ENCODE measurements around the gene TAPT1. TPM values are rescaled to one million over a fixed set of nuclear protein-coding genes. Genes with fewer than 3 reads are reported as not detected.

Gene TAPT1
- total and polyA plus RNA-seq, 2 experiments from 2014 or later = 3.6 to 9.9 TPM

DNA sequence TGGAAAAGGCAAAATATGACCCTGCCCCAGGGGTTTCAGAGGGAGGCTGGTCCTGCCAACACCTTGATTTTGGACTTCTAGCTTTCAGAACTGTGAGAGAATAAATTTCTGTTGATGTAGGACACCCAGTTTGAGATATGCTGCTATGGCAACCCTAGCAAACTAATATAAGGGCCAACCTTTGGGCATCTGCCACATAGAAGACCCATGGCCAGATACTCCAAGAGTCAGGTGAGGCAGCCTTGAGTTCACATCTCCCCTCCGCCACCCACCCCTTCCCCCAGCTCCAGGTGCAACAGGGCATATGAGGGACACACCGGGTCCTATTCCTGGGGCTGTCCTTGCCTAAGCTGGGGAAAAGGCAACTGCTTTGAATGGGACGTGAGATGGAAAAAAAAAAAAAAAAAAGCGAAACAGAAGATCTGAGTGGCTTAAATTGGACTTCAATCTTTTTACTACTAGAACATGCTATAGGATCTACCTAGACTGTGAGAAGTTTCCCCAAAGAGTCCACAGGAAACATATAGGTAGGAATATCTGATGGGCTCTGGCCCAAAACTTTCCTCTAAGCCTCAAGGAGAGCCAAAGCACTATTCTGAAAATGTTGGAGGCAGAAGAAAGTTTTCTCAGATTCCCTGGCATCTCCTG lies 85.9 kb downstream of the TAPT1 start:
- TF ChIP-seq ZNF331 (CRISPR knock-in tag; IDR thresholded peaks at IDR 0.05; ENCODE audit: low read depth) (no peak), CREB1 (CRISPR knock-in tag; IDR thresholded peaks at IDR 0.05; ENCODE audit: low read depth) (no peak), REST (IDR thresholded peaks at IDR 0.05; ENCODE audit: unreplicated experiment) (no peak), POLR2AphosphoS5 (IDR thresholded peaks at IDR 0.05; ENCODE audit: low read depth) (no peak), ETS1 (IDR thresholded peaks at IDR 0.05) (no peak), ZNF114 (CRISPR knock-in tag; IDR thresholded peaks at IDR 0.05) (no peak), CTCF (conservative IDR thresholded peaks at IDR 0.05; ENCODE audit: low read depth in 2 of 2) (no peak), JUNB (IDR thresholded peaks at IDR 0.05; ENCODE audit: unreplicated experiment) (no peak), STAT1 (IDR thresholded peaks at IDR 0.05; ENCODE audit: unreplicated experiment) (no peak)
- H3K36me3 Mint-ChIP-seq (ENCODE audit: low read depth) = peaks cover 8% of the 10 kb centered on the region; the same call in 2 of the 3 replicates
- H3K4me1 Mint-ChIP-seq = no peaks in the 10 kb centered on the region
- H3K79me2 ChIP-seq (replicated peaks; ENCODE audit: insufficient read depth) = no peaks in the 10 kb centered on the region
- no peak overlapping the region for H2AFZ ChIP-seq
- no peak overlapping the region for H3K4me3 Mint-ChIP-seq
- H3K27ac ChIP-seq (ENCODE audit: low read depth) = no peak overlapping the region
- no peaks in the 10 kb centered on the region for H3F3A ChIP-seq (replicated peaks; ENCODE audit: low read depth)
- DNase-seq (ENCODE audit: low spot score) (no peak), ATAC-seq (no peak)
- H3K36me3 ChIP-seq (ENCODE audit: insufficient read depth) = peaks cover 4% of the 10 kb centered on the region; the same call in 1 of the 2 replicates
- H3K9me2 ChIP-seq (ENCODE audit: insufficient read depth) = 0 out of 2 replicates have a peak, but pooled peaks cover 8% of the 10 kb centered on the region
- no peaks in the 10 kb centered on the region for H4K20me1 ChIP-seq (replicated peaks; ENCODE audit: insufficient read depth)
- no peaks in the 10 kb centered on the region for H3K4me1 ChIP-seq (ENCODE audit: insufficient read depth)
- H3K27ac Mint-ChIP-seq = no peak overlapping the region
- no peaks in the 10 kb centered on the region for H3K27me3 ChIP-seq (ENCODE audit: insufficient read depth)
- peaks cover 22% of the 10 kb centered on the region for H3K9me3 Mint-ChIP-seq
- peaks cover 5% of the 10 kb centered on the region for H3K27me3 Mint-ChIP-seq (ENCODE audit: insufficient read depth, low read depth, poor library complexity)
- no peak overlapping the region for H3K4me2 ChIP-seq
- no peak overlapping the region for H3K4me3 ChIP-seq

All from GM23338 (cell line).